NAMALWA (cell line): ENCODE measurements around the gene CCDC57.
"Not testable (repeated sequence)": the region's sequence is repeated elsewhere in the genome, so short reads cannot be mapped to it uniquely, and the experiment has no call there.

ENCODE experiments used
- DNase-seq: peaks from one replicate; pipeline ENCODE4 v3.0.0-alpha.2; 2015; ENCODE audit warnings: low spot score

Gene CCDC57

DNA sequence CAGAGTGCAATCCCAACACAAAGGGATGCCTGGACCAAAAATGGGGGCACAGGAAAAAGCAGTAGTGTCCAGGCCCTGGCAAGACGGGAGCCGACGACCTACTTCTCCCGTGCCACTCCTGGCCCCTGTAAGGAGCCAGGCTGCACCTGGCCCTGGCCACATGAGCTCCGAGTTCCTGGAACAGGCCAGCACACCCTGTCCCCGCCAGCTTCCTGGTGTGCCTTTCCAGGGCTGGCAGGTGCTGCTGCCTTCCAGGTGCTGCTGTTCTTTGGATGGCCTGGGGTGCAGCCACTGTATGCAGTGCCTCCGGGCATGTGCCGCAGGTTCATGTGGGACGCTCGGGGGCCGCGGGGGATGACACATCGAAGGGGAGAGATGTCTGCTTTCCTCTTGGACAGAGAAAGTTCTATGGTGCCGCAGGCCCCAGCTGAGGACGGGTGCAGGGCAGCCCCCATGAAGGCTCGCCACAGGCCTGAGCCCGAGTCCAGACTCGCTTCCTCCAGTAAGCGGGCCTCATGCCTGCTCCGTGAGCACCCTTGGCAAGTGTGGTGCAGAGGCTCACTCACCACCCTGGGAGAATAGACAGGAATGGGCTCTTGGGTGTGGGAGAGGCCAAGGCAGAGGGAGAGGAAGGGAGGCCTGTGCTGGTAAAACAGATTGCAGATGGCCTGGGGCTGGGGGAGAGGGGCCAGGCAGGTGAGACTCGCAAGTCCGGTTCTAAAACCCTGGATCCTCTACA, 59.9 kb downstream of the CCDC57 start:
- DNase-seq, result no peak

- DNase-seq, result no peak
Observed at GRCh38 chr17:82152114-82152513, 60.5 kb downstream of the CCDC57 start.

- DNase-seq, result no peak
Observed at GRCh38 chr17:82151106-82151957, 61.3 kb downstream of the CCDC57 start.

GRCh38 chr17:82149401-82150099, 63.1 kb downstream of the CCDC57 start:
- DNase-seq, result no peak

- no peak for DNase-seq
Observed at GRCh38 chr17:82148997-82149396, 63.6 kb downstream of the CCDC57 start.

DNA sequence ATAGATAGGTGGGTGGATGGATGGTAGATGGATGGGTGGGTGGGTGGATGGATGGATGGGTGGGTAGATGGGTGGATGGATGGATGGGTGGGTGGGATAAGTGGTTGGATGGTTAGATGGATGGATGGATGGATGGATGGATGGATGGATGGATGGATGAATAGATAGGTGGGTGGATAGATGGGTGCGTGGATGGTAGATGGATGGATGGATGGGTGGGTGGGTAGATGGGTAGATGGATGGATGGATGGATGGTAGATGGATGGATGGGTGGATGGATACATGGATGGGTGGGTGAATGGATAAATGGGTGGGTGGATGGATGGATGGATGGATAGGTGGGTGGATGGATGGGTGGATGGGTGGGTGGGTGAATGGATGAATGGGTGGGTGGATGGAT, 64.6 kb downstream of the CCDC57 start:
- no peak for DNase-seq

GRCh38 chr17:82146663-82147654, 65.7 kb downstream of the CCDC57 start:
- DNase-seq, result no peak

DNA sequence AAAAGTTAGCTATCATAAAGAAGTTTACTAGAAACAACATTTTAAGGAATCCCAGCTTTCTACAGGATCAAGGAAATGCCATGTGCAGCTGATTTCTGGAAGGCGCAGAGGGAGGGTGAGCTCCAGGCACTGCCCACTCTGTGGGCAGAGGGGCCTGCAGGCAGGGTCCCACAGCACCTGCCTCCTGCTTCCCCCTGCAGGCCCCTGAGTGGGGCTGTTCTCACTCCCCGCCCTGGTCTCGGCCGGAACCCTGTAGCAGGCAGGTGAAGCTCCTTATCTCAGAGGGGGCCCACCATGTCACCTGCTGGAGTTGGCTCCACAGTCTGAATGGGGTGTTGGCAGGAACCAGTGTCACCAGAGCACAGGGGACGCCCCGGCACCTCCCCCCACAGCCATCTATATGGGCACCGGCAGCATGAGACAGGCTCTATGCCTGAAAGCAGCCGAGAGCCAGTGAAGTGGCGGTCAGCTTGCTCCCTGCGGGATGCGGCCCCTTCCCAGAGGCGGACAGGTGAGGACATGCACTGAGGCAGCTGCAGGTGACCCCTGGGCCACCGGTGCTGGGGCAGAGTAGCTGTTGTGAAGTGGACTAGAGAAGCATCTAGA, 67.0 kb downstream of the CCDC57 start:
- DNase-seq, result no peak

DNA sequence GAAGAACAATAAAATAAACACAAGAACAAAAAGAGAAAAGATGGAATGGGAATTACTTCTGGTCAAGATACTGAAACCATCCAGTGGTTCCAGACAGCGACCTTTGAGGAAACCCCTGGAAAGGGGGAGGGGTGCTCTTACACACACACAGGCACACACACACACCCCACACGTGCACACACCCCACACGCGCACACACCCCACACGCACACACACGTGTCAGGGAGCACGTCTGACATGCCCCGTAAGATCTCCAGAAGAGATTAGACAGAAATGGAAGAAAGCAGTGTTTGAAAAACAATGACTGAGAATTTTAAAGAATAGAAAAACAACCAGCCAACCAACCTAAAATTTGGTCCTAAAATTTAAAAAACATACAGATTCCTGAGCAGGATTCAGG, 69.3 kb downstream of the CCDC57 start:
- no peak for DNase-seq

DNA sequence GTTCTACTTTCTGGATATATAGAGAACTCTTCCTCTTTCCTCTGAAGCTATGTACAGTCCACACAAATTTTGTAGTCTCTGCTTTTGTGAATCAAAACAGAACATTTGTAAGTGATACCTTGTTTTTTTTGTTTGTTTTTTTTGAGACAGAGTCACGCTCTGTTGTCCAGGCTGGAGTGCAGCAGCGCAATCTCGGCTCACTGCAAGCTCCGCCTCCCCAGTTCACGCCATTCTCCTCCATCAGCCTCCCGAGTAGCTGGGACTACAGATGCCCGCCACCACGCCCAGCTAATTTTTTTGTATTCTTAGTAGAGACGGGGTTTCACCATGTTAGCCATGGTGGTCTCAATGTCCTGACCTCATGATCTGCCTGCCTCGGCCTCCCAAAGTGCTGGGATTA, 72.7 kb downstream of the CCDC57 start:
- not testable (repeated sequence) for DNase-seq

- DNase-seq, result no peak
Observed at GRCh38 chr17:82138511-82138992, 74.1 kb downstream of the CCDC57 start.

DNA sequence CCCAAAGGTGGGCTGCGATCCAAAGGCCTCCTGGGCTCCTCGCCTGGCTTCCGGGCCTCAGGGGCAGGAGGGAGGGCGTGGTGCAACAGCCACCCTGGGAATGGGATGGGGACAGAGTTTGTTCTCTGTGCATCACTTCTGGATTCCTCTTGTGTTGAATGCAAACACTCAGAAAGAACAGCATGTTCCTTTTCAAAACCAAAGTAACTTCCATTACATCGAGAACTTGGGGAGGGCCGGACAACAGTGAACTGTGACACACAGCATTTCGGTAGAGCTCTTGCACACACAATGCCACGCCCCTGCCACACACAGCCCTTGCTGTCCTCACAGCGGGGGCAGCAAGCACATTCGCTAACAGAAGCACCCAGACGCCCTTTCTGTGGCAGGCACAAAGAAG, 78.5 kb downstream of the CCDC57 start:
- DNase-seq, result no peak

GRCh38 chr17:82133166-82133953, 79.3 kb downstream of the CCDC57 start:
- not testable (repeated sequence) for DNase-seq

- no peak for DNase-seq
Observed at GRCh38 chr17:82129095-82129494, 83.5 kb downstream of the CCDC57 start.

DNA sequence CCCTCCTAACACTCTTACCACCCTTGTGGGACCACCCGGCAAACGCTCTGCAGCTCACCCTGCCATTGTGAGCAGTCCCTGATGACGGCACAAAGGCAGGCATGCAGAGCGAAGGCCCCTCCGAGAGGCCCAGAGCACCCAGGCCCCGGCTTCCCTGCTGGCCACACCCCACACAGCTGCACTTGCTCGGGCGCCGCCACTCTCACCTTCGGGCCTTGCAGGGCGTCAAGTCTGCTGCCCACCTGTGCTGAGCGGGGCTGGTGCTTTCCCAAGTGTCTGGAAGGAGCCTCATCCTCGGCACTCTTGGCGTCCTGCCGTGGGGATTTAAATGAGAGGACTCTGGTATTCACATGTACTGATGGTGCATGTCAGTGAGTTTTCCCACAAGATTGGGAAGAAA, 84.4 kb downstream of the CCDC57 start:
- no peak for DNase-seq

DNA sequence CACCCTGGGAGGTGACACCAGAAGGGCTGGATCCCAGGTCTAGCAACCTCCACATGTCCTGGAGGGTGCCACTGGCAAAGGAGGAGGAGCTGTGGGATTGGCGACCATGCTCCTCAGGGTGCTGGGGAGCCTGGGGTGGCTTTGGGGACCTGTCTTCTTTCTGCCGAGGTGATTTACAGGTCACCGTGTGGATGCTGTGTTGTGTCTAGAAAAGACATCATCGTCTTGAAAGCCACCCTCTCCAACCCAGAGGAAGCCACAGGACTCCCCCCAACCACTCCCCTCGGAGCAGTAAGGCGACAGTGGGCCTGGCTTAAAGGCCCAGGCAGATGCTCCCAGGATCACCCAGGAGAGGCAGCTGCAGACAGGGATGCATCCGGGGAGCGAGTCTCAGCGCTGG, 84.9 kb downstream of the CCDC57 start:
- no peak for DNase-seq

GRCh38 chr17:82127315-82127595, 85.4 kb downstream of the CCDC57 start:
- DNase-seq, result no peak

DNA sequence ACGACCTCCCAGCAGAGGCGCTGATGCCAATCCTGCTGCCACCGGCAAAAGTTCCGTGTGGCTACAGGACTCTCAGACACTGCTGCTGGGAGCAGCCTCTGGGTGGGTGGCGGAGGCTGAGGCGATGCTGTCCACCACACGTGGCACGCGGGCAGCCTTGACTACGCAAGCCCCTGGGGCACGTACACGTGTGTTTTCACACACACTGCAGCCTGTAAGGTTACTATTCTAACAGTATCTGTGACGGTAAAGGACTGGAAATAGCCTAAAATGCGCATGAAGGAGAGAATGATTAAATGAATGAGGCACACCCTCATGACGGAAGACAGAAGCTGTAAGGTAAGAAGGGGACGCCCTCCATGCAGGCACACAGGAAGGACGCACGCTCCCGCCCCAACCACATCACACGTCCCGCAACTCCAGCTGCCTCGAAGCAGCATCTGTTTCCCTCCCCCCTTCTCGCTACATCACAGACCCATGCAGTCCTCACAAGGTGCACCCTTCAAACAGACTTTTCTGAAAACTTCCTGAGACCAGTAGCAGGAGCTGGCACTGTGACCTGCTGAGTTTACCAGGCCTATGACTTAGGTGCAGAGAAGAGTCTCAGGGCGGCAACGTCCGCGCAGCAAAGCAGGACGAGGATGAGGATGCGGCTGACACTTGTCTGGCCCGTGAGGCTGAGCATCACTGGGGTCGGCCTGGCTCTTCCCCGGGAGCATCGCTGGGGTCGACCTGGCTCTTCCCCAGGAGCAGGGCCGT, 85.9 kb downstream of the CCDC57 start:
- DNase-seq, result no peak

- DNase-seq, result no peak
Observed at GRCh38 chr17:82124101-82124500, 88.5 kb downstream of the CCDC57 start.
